K562 (cell line): ENCODE data around the gene CAMSAP3. TPM values are rescaled to one million over a fixed set of nuclear protein-coding genes. Genes with fewer than 3 reads are reported as not detected.

ENCODE experiments used
- ATAC-seq: fragments of 200-7000 bp; cut with Tn5 transposase; 3 replicates; pipeline ENCODE4 v1.9.1; 2020; ENCODE audit warnings: moderate library complexity
- BruUV-seq: library from RNA; stranded (reverse); fragments of 400-500 nt; replicated peaks from 2 replicates; lab custom pipeline; 2021; lab: Mats Ljungman, UMichigan
- CTCF ChIA-PET: fragments of 300-600 bp; formaldehyde crosslinking; extraction: SDS; loops from one replicate; lab custom pipeline; 2021; ENCODE audit warnings: low intra/inter-chr PET ratio; lab: Yijun Ruan, JAX
- POLR2A ChIA-PET: fragments of 300-600, 350-650 bp; sonication (Branson Sonifier 250); formaldehyde crosslinking; extraction: SDS; loops from one replicate; lab custom pipeline; 2021; ENCODE audit warnings: antibody characterized with exemption, inconsistent platforms; lab: Yijun Ruan, JAX
- DNase-seq, 4 experiments: peaks; one replicate each; pipeline versions ENCODE4 v3.0.0 to v3.0.0-alpha.2; 2011 to 2018; ENCODE audit warnings: low spot score in 3 of 4, mixed read lengths in 3 of 4; ENCODE audit errors: extremely low read depth in 1 of 4
- FAIRE-seq: peaks from 2 replicates; lab custom pipeline; 2011; peaks lifted over from hg19 to GRCh38; lab: Jason Lieb, UNC
- H2AFZ ChIP-seq: 2 replicates; pipeline ENCODE4 v1.6.0; 2011; ENCODE audit warnings: low read depth, low read length, control low read depth, inconsistent platforms
- H3K27ac ChIP-seq: fragments of 200-600 bp; 3 replicates; pipeline ENCODE4 v1.8.0; 2011; ENCODE audit warnings: low read depth, mild to moderate bottlenecking, control low read depth, inconsistent platforms, low read length, moderate library complexity, mixed read lengths; ENCODE audit errors: extremely low read depth
- H3K27me3 ChIP-seq, 2 experiments: fragments of 300-600 bp in 1 of 2; 2 replicates in 1 of 2; 3 replicates in 1 of 2; pipeline versions ENCODE4 v1.6.0 to v1.8.0; 2011; ENCODE audit warnings: inconsistent platforms in 2 of 2, low read length in 2 of 2, mild to moderate bottlenecking in 1 of 2, mixed read lengths in 1 of 2, moderate library complexity in 1 of 2; ENCODE audit not compliant: control insufficient read depth in 2 of 2, insufficient read depth in 2 of 2
- H3K36me3 ChIP-seq: fragments of 300-600 bp; 3 replicates; pipeline ENCODE4 v1.8.0; 2011; ENCODE audit warnings: mild to moderate bottlenecking, low read length, inconsistent platforms; ENCODE audit not compliant: control insufficient read depth, insufficient read depth
- H3K4me1 ChIP-seq, 2 experiments: fragments of 200-600 bp in 1 of 2; replicated peaks in 1 of 2; 2 replicates in 1 of 2; 3 replicates in 1 of 2; pipeline versions ENCODE4 v1.5.1 to v1.8.0; 2011; ENCODE audit warnings: inconsistent platforms in 2 of 2, low read length in 2 of 2, mild to moderate bottlenecking in 1 of 2, mixed read lengths in 1 of 2, moderate library complexity in 1 of 2; ENCODE audit not compliant: control insufficient read depth in 2 of 2, insufficient read depth in 2 of 2
- H3K4me2 ChIP-seq: 2 replicates; pipeline ENCODE4 v1.6.1; 2011; ENCODE audit warnings: low read length, control low read depth, inconsistent platforms, mixed read lengths; ENCODE audit not compliant: insufficient read depth
- H3K4me3 ChIP-seq: fragments of 200-600 bp; sonication (generic), shearing (Covaris generic); 2 replicates; pipeline ENCODE4 v1.5.1; 2016; ENCODE audit warnings: control low read depth, inconsistent platforms
- H3K79me2 ChIP-seq: fragments of 200-600 bp; 3 replicates; pipeline ENCODE4 v1.8.0; 2011; ENCODE audit warnings: low read length, inconsistent platforms; ENCODE audit not compliant: control insufficient read depth, insufficient read depth
- H3K9ac ChIP-seq, 2 experiments: 2 replicates each; pipeline versions ENCODE4 v1.6.0 to v1.6.1; 2011; ENCODE audit warnings: low read depth in 2 of 2, low read length in 2 of 2, control low read depth in 1 of 2, inconsistent platforms in 1 of 2, mild to moderate bottlenecking in 1 of 2, mixed read lengths in 1 of 2; ENCODE audit not compliant: insufficient read depth in 1 of 2
- H3K9me1 ChIP-seq: one replicate; pipeline ENCODE4 v1.6.0; 2011; ENCODE audit warnings: inconsistent platforms, mild to moderate bottlenecking, low read length, moderate library complexity; ENCODE audit not compliant: control insufficient read depth, insufficient read depth
- H3K9me3 ChIP-seq: replicated peaks from 2 replicates; pipeline ENCODE4 v1.5.1; 2011; ENCODE audit warnings: low read depth, low read length, inconsistent platforms; ENCODE audit not compliant: control insufficient read depth, insufficient read depth
- H4K20me1 ChIP-seq: replicated peaks from 2 replicates; pipeline ENCODE4 v1.6.1; 2011; ENCODE audit warnings: low read length, inconsistent platforms, mixed read lengths; ENCODE audit not compliant: control insufficient read depth, insufficient read depth
- HNRNPL ChIP-seq: fragments of 200-400 bp; formaldehyde crosslinking; IDR thresholded peaks from 2 replicates; pipeline ENCODE4 v1.6.1; 2017; ENCODE audit warnings: low read depth, mild to moderate bottlenecking, low read length
- MEF2A ChIP-seq: IDR thresholded peaks from 2 replicates; pipeline ENCODE4 v1.6.1; 2011; ENCODE audit warnings: low read depth, mild to moderate bottlenecking, low read length, moderate library complexity; ENCODE audit not compliant: control insufficient read depth
- RBBP5 ChIP-seq: fragments of 200-600 bp; sonication (generic); IDR thresholded peaks from 2 replicates; pipeline ENCODE4 v1.6.1; 2012; ENCODE audit warnings: borderline replicate concordance, mild to moderate bottlenecking, low read length, control low read depth, inconsistent platforms; ENCODE audit not compliant: insufficient read depth, poor library complexity, severe bottlenecking
- SAFB ChIP-seq: fragments of 200-400 bp; formaldehyde crosslinking; IDR thresholded peaks from 2 replicates; pipeline ENCODE4 v1.6.1; 2017; ENCODE audit warnings: low read depth, low read length, borderline replicate concordance
- ZNF24 ChIP-seq: fragments of 450-650 bp; IDR thresholded peaks from 2 replicates; pipeline ENCODE4 v1.6.1; 2016
- WGBS: fragments of 100-300 bp; shearing (Covaris generic); methylation state at CpG from one replicate; pipeline ENCODE4 v1.1.6; 2016; ENCODE audit warnings: low coverage, mixed read lengths; ENCODE audit not compliant: insufficient coverage; ENCODE audit errors: missing lambda C conversion rate; 5-methylcytosine and 5-hydroxymethylcytosine counted together
- in situ Hi-C: fragments of 300-500 bp; cut with MboI; formaldehyde crosslinking; loops from 4 replicates; pipeline ENCODE4 v1.15.0; 2018; ENCODE audit warnings: inconsistent platforms, mixed read lengths
- intact Hi-C: fragments of 100-400 bp; cut with micrococcal nuclease; formaldehyde crosslinking; loops from 2 replicates; pipeline ENCODE4 v1.14.2; 2022
- polyA plus RNA-seq, 8 experiments: library from polyadenylated mRNA; depleted of rRNA in 4 of 8; stranded (reverse) in 5 of 8; unstranded in 3 of 8; fragments of >200 nt; fragmentation: Nextera tagmentation in 2 of 8; fragmentation: Illumina TruSeq in 1 of 8; extraction: Ambion mirVana in 2 of 8; extraction: Trizol in 1 of 8; gene quantifications; 2 replicates each; pipeline versions ENCODE4 v1.2.1 to v1.2.3, GENCODE V29; 2011 to 2014; ENCODE audit warnings: inconsistent platforms in 1 of 8, missing spikeins in 1 of 8
- total RNA-seq, 7 experiments: library from RNA; depleted of rRNA in 6 of 7; stranded (reverse); fragments of >200 nt in 6 of 7; fragmentation: Illumina TruSeq in 2 of 7; extraction: Trizol in 2 of 7; gene quantifications; 2 replicates each; pipeline versions ENCODE4 v1.2.1 to v1.2.3, GENCODE V29; 2011 to 2021; ENCODE audit warnings: low replicate concordance in 1 of 7
- TF ChIP-seq, protein P1 (sequence below), 2 experiments: fragments of 200-800 bp in 1 of 2; sonication (Bioruptor generic) in 1 of 2; sonication (generic) in 1 of 2; formaldehyde crosslinking in 1 of 2; IDR thresholded peaks in 1 of 2; conservative IDR thresholded peaks in 1 of 2; 2 replicates each; pipeline versions ENCODE4 v1.5.0 to v1.6.1; 2016 to 2020; ENCODE audit warnings: missing compliant biosample characterization in 1 of 2, missing genetic modification characterization in 1 of 2, missing genetic modification reagents in 1 of 2
- TF ChIP-seq, protein P2 (sequence below): fragments of 450-650 bp; IDR thresholded peaks from 2 replicates; pipeline ENCODE4 v1.6.1; 2016; ENCODE audit warnings: low read depth

CAMSAP3 gene
- total and polyA plus RNA-seq, 9 of the 15 experiments (the other 6 are each of a cell fraction or from before 2014, with no cell fraction given) = 0.01 to 0.89 (median 0.22) TPM; not detected in 1

DNA sequence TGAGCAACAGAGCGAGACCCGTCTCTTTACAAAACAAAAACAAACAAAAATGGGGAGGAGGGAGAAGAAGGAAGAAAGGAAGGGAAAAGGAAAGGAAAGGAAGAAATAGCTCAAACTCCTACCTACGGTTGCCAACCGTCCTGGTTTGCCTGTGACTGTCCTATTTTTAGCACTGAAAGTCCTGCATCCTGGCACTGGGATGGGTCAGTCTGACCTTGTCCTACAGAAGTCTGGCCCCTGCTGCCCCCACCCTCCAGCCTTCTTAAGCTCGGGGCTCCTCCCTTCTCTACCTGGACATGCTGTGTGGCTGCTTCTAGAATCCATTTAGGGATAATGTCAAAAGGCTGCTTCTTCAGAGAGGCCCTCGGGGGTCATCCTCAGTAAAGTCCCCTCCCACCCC, 40.0 kb downstream of the CAMSAP3 start:
- Histone ChIP-seq H3K9me3 (peaks cover 6% of the 10 kb centered on the region; the same call in 1 of the 2 replicates), H3K27me3 (no peaks in the 10 kb centered on the region; a peak in 1 of 5 replicates), H3K4me3 (peak overlapping the region; percentile 79), H3K27ac (no peak overlapping the region), H3K4me1 (peaks cover 17 to 45% of the 10 kb centered on the region in 2 experiments; a peak in 4 of 5 replicates), H2AFZ (peak overlapping the region; percentile 98; the same call in 1 of the 2 replicates), H3K9ac (peak overlapping the region; percentile 90 to 97; a peak in 2 of 4 replicates), H3K79me2 (peaks cover 45% of the 10 kb centered on the region), H3K4me2 (peak overlapping the region; percentile 95), H4K20me1 (peaks cover 14% of the 10 kb centered on the region), H3K36me3 (peaks cover 37% of the 10 kb centered on the region; the same call in 2 of the 3 replicates), H3K9me1 (no peaks in the 10 kb centered on the region)
- POLR2A ChIA-PET = interaction anchor here (0.6 to 1.6 kb wide), 5 partner anchors 9 to 309 kb away, joined by 3 to 8 read pairs (median 3); no protein-coding TSS in a partner anchor
- in situ Hi-C loops = no loop called here
- CTCF ChIA-PET = no interaction called here
- DNase-seq (no peak), ATAC-seq (no peak), FAIRE-seq (peak; percentile 19)
- BruUV-seq = no TSS peak
- 29% methylated on average over 6 of the region's 6 CpGs for WGBS
- intact Hi-C loops = no loop called here
- TF ChIP-seq MEF2A (no peak), ZNF24 (no peak), HNRNPL (no peak), RBBP5 (no peak), SAFB (no peak)
- TF ChIP-seq, protein P1, sequence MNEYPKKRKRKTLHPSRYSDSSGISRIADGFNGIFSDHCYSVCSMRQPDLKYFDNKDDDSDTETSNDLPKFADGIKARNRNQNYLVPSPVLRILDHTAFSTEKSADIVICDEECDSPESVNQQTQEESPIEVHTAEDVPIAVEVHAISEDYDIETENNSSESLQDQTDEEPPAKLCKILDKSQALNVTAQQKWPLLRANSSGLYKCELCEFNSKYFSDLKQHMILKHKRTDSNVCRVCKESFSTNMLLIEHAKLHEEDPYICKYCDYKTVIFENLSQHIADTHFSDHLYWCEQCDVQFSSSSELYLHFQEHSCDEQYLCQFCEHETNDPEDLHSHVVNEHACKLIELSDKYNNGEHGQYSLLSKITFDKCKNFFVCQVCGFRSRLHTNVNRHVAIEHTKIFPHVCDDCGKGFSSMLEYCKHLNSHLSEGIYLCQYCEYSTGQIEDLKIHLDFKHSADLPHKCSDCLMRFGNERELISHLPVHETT (CRISPR knock-in tag; conservative IDR thresholded peaks at IDR 0.05 in 1 of 2, IDR thresholded peaks at IDR 0.05 in 1 of 2) = no peak
- TF ChIP-seq, protein P2, sequence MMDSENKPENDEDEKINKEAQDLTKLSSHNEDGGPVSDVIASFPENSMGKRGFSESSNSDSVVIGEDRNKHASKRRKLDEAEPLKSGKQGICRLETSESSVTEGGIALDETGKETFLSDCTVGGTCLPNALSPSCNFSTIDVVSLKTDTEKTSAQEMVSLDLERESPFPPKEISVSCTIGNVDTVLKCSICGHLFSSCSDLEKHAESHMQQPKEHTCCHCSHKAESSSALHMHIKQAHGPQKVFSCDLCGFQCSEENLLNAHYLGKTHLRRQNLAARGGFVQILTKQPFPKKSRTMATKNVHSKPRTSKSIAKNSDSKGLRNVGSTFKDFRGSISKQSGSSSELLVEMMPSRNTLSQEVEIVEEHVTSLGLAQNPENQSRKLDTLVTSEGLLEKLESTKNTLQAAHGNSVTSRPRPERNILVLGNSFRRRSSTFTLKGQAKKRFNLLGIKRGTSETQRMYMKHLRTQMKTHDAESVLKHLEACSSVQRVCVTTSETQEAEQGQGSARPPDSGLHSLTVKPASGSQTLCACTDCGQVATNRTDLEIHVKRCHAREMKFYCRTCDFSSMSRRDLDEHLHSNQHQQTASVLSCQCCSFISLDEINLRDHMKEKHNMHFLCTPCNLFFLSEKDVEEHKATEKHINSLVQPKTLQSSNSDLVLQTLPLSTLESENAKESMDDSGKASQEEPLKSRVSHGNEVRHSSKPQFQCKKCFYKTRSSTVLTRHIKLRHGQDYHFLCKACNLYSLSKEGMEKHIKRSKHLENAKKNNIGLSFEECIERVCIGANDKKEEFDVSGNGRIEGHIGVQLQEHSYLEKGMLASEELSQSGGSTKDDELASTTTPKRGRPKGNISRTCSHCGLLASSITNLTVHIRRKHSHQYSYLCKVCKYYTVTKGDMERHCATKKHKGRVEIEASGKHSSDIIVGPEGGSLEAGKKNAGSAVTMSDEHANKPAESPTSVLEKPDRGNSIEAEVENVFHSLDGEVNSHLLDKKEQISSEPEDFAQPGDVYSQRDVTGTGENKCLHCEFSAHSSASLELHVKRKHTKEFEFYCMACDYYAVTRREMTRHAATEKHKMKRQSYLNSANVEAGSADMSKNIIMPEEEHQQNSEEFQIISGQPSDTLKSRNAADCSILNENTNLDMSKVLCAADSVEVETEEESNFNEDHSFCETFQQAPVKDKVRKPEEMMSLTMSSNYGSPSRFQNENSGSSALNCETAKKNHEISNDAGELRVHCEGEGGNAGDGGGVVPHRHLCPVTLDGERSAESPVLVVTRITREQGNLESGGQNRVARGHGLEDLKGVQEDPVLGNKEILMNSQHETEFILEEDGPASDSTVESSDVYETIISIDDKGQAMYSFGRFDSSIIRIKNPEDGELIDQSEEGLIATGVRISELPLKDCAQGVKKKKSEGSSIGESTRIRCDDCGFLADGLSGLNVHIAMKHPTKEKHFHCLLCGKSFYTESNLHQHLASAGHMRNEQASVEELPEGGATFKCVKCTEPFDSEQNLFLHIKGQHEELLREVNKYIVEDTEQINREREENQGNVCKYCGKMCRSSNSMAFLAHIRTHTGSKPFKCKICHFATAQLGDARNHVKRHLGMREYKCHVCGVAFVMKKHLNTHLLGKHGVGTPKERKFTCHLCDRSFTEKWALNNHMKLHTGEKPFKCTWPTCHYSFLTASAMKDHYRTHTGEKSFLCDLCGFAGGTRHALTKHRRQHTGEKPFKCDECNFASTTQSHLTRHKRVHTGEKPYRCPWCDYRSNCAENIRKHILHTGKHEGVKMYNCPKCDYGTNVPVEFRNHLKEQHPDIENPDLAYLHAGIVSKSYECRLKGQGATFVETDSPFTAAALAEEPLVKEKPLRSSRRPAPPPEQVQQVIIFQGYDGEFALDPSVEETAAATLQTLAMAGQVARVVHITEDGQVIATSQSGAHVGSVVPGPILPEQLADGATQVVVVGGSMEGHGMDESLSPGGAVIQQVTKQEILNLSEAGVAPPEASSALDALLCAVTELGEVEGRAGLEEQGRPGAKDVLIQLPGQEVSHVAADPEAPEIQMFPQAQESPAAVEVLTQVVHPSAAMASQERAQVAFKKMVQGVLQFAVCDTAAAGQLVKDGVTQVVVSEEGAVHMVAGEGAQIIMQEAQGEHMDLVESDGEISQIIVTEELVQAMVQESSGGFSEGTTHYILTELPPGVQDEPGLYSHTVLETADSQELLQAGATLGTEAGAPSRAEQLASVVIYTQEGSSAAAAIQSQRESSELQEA = no peak
